Endothelial cell of umbilical vein (primary cell): Measurements from ENCODE around the gene PDE10A. TPM values are rescaled to one million over a fixed set of nuclear protein-coding genes. Genes with fewer than 3 reads are reported as not detected.

Experiments used
- BruUV-seq: library from RNA; stranded (reverse); fragments of 400-500 nt; replicated peaks from 2 replicates; lab custom pipeline; 2021; lab: Mats Ljungman, UMichigan
- CTCF ChIA-PET: fragments of 300-600, 350-600 bp; sonication (Branson Sonifier 250); formaldehyde crosslinking; loops from one replicate; lab custom pipeline; 2021; ENCODE audit warnings: antibody characterized with exemption, inconsistent platforms; lab: Charles Lee
- POLR2A ChIA-PET: fragments of 300-600, 350-600 bp; sonication (Branson Sonifier 250); formaldehyde crosslinking; loops from one replicate; lab custom pipeline; 2021; ENCODE audit warnings: antibody characterized with exemption, inconsistent platforms; lab: Charles Lee
- DNase-seq: peaks from one replicate; pipeline ENCODE4 v3.0.0-alpha.2; 2011; ENCODE audit warnings: low read depth, low spot score
- FAIRE-seq: peaks from 2 replicates; lab custom pipeline; 2011; peaks lifted over from hg19 to GRCh38; lab: Jason Lieb, UNC
- H2AFZ ChIP-seq: 2 replicates; pipeline ENCODE4 v1.6.0; 2012; ENCODE audit warnings: low read depth, low read length, control low read depth, inconsistent platforms
- H3K27ac ChIP-seq: 2 replicates; pipeline ENCODE4 v1.5.1; 2011; ENCODE audit warnings: low read depth, mild to moderate bottlenecking, control low read depth, low read length, moderate library complexity; ENCODE audit not compliant: insufficient read depth
- H3K27me3 ChIP-seq, 2 experiments: 2 replicates each; pipeline versions ENCODE4 v1.6.0 to v1.6.1; 2011; ENCODE audit warnings: low read length in 2 of 2, mixed read lengths in 1 of 2; ENCODE audit not compliant: control insufficient read depth in 2 of 2, insufficient read depth in 2 of 2
- H3K36me3 ChIP-seq, 2 experiments: 2 replicates in 1 of 2; 3 replicates in 1 of 2; pipeline ENCODE4 v1.5.1; 2011; ENCODE audit warnings: low read length in 2 of 2, mild to moderate bottlenecking in 1 of 2, moderate library complexity in 1 of 2; ENCODE audit not compliant: control insufficient read depth in 2 of 2, insufficient read depth in 2 of 2; ENCODE audit errors: extremely low read depth in 1 of 2
- H3K4me1 ChIP-seq: 3 replicates; pipeline ENCODE4 v1.5.1; 2011; ENCODE audit warnings: mild to moderate bottlenecking, low read length; ENCODE audit not compliant: control insufficient read depth, insufficient read depth; ENCODE audit errors: extremely low read depth
- H3K4me2 ChIP-seq: 2 replicates; pipeline ENCODE4 v1.6.1; 2011; ENCODE audit warnings: low read length, control low read depth, mixed read lengths; ENCODE audit not compliant: insufficient read depth
- H3K4me3 ChIP-seq, 3 experiments: fragments of 200-600 bp in 1 of 3; sonication (generic), shearing (Covaris generic) in 1 of 3; replicated peaks in 1 of 3; 2 replicates each; pipeline ENCODE4 v1.5.1; 2011 to 2016; ENCODE audit warnings: control low read depth in 3 of 3, low read length in 3 of 3, mild to moderate bottlenecking in 2 of 3, inconsistent platforms in 1 of 3, low read depth in 1 of 3, moderate library complexity in 1 of 3; ENCODE audit not compliant: insufficient read depth in 1 of 3
- H3K79me2 ChIP-seq: 2 replicates; pipeline ENCODE4 v1.6.0; 2012; ENCODE audit warnings: low read length, inconsistent platforms; ENCODE audit not compliant: control insufficient read depth, insufficient read depth
- H3K9ac ChIP-seq: replicated peaks from 2 replicates; pipeline ENCODE3; 2011; ENCODE audit warnings: low read length, control low read depth; ENCODE audit not compliant: insufficient read depth; ENCODE audit errors: extremely low read depth
- H3K9me1 ChIP-seq: replicated peaks from 3 replicates; pipeline ENCODE4 v1.6.0; 2011; ENCODE audit warnings: mild to moderate bottlenecking, low read length; ENCODE audit not compliant: control insufficient read depth, insufficient read depth; ENCODE audit errors: extremely low read depth
- H3K9me3 ChIP-seq: replicated peaks from 2 replicates; pipeline ENCODE4 v1.5.1; 2012; ENCODE audit warnings: low read length, inconsistent platforms; ENCODE audit not compliant: control insufficient read depth, insufficient read depth
- H4K20me1 ChIP-seq: replicated peaks from 2 replicates; pipeline ENCODE3; 2011; ENCODE audit warnings: mild to moderate bottlenecking, low read length; ENCODE audit not compliant: control insufficient read depth, insufficient read depth; ENCODE audit errors: extremely low read depth
- CTCF ChIP-seq, 2 donors: IDR thresholded peaks; 1 replicate in 1 of 2; 2 replicates in 1 of 2; pipeline ENCODE4 v1.5.1; 2011; ENCODE audit warnings: low read length in 2 of 2, mild to moderate bottlenecking in 2 of 2, moderate library complexity in 2 of 2, control low read depth in 1 of 2, inconsistent platforms in 1 of 2, low read depth in 1 of 2; ENCODE audit not compliant: insufficient read depth in 1 of 2; ENCODE audit errors: extremely low read depth in 1 of 2
- EZH2 ChIP-seq: IDR thresholded peaks from 2 replicates; pipeline ENCODE4 v1.6.1; 2012; ENCODE audit warnings: borderline replicate concordance, low read depth, mild to moderate bottlenecking, moderate library complexity, low read length, inconsistent platforms; ENCODE audit not compliant: severe bottlenecking
- FOS ChIP-seq: IDR thresholded peaks from 2 replicates; pipeline ENCODE4 v1.6.1; 2011; ENCODE audit warnings: mild to moderate bottlenecking, low read length, moderate library complexity, borderline replicate concordance; ENCODE audit not compliant: insufficient read depth
- GATA2 ChIP-seq: IDR thresholded peaks from 2 replicates; pipeline ENCODE4 v1.7.0; 2011; ENCODE audit warnings: low read depth, mild to moderate bottlenecking, moderate library complexity, mixed read lengths, low read length; ENCODE audit not compliant: insufficient read length, insufficient read depth
- JUN ChIP-seq: IDR thresholded peaks from 2 replicates; pipeline ENCODE4 v1.6.1; 2011; ENCODE audit warnings: borderline replicate concordance, low read depth; ENCODE audit not compliant: insufficient read length, insufficient read depth
- MAX ChIP-seq: IDR thresholded peaks from 2 replicates; pipeline ENCODE4 v1.6.1; 2011; ENCODE audit not compliant: insufficient read depth, insufficient read length
- MYC ChIP-seq: IDR thresholded peaks from one replicate; pipeline ENCODE4 v1.6.1; 2011; ENCODE audit warnings: mild to moderate bottlenecking, low read depth, low read length
- POLR2A ChIP-seq: IDR thresholded peaks from 2 replicates; pipeline ENCODE4 v1.6.1; 2012; ENCODE audit warnings: low read depth, mild to moderate bottlenecking, control low read depth, low read length
- POLR2AphosphoS5 ChIP-seq: IDR thresholded peaks from 2 replicates; pipeline ENCODE4 v1.6.1; 2012; ENCODE audit warnings: low read depth, mild to moderate bottlenecking, control low read depth, low read length, moderate library complexity; ENCODE audit not compliant: insufficient read depth
- dilution Hi-C: fragments of 300-500 bp; cut with MboI; formaldehyde crosslinking; loops from one replicate; pipeline ENCODE4 v1.15.0; 2019; ENCODE audit warnings: low sequenced_read_pairs; ENCODE audit not compliant: extremely low pct_ligation_motif_present
- intact Hi-C: fragments of 100-400 bp; cut with micrococcal nuclease; formaldehyde crosslinking; loops from one replicate; pipeline ENCODE4 v1.10.0; 2022
- polyA plus RNA-seq, 4 experiments: library from polyadenylated mRNA; depleted of rRNA in 3 of 4; stranded (reverse) in 3 of 4; unstranded in 1 of 4; fragments of >200 nt; gene quantifications; 2 replicates each; pipeline versions ENCODE4 v1.2.1 to v1.2.3, GENCODE V29; 2011 to 2012; ENCODE audit warnings: missing spikeins in 1 of 4
- total RNA-seq: library from RNA; stranded (reverse); gene quantifications from 2 replicates; pipeline ENCODE4 v1.2.3, GENCODE V29; 2021

The PDE10A gene
- total and polyA plus RNA-seq, 2 donors (not counting 3 experiments of a cell fraction or from before 2014, with no cell fraction given) = 0.86 to 2.9 TPM

GRCh38 chr6:165345700-165346099 is 317.3 kb downstream of the PDE10A start:
- BruUV-seq = no TSS peak
- H3K4me1 ChIP-seq = no peaks in the 10 kb centered on the region
- H3K79me2 ChIP-seq = no peaks in the 10 kb centered on the region
- H3K36me3 ChIP-seq = no peaks in the 10 kb centered on the region
- ChIA-PET POLR2A (no interaction called here), CTCF (no interaction called here)
- H3K27ac ChIP-seq = no peak overlapping the region
- dilution Hi-C loops (no loop called here), intact Hi-C loops (no loop called here)
- H2AFZ ChIP-seq = no peak overlapping the region
- H3K9me1 ChIP-seq = no peaks in the 10 kb centered on the region
- H3K4me3 ChIP-seq = no peak overlapping the region
- H4K20me1 ChIP-seq = no peaks in the 10 kb centered on the region
- DNase-seq (no peak), FAIRE-seq (no peak)
- H3K9ac ChIP-seq = no peak overlapping the region
- H3K4me2 ChIP-seq = no peak overlapping the region
- no peaks in the 10 kb centered on the region for H3K9me3 ChIP-seq
- no peaks in the 10 kb centered on the region for H3K27me3 ChIP-seq
- no peak for TF ChIP-seq EZH2
- TF ChIP-seq MAX = no peak
- no peak for TF ChIP-seq JUN
- no peak for TF ChIP-seq GATA2
- no peak for TF ChIP-seq POLR2A
- no peak for TF ChIP-seq FOS
- no peak for TF ChIP-seq POLR2AphosphoS5
- TF ChIP-seq CTCF (IDR thresholded peaks at IDR 0.05; ENCODE audit: extremely low read depth in 1 of 2, insufficient read depth in 1 of 2, low read depth in 1 of 2, low read length in 2 of 2) = no peak
- no peak for TF ChIP-seq MYC
